HuH-7.5 (cell line): ENCODE results near the gene DPEP1.

Experiments
- DNase-seq: peaks from one replicate; pipeline ENCODE4 v3.0.0; 2011; ENCODE audit warnings: low spot score

DPEP1 gene

DNA sequence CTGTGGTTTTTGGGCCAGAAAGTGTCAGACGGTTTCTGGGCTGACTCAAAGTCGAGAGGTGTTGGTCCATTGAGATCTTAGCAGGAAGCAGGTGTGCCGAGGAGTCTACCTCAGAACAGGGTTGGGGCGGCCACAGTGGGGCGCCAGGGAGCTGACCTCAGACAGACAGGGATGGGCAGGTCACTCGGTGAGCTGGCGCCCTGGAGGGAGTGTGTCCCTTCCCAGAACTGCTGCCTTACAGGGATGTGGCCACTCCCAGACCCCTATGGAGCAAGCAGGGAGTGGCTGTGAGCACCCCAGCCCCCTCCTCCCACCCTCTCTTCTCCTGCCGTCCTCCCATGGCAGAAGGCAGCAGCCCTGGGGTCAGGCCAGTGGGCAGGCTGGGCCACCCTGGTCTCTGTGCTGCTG is 14.0 kb upstream of the DPEP1 start:
- DNase-seq, result peak; percentile 94

DNA sequence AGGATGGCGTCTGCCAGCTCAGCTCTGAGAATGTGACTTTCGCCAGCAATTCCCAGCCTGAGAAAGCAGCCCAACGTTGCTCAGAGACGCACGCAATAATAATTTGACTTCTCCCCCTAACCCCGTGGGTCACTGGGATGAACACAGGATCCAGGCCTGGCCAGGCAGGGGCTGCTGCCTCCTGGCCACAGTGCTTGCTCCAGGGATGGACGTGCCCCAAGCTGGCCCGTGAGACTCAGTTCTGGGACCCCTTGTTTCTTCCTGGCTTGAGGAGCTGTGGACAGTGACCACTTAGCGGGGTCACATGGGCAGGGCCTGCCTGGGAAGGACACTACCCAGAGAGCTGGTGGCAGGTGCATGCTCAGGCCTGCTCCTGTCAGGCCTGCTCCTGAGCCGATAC is 13.5 kb upstream of the DPEP1 start:
- no peak for DNase-seq

DNA sequence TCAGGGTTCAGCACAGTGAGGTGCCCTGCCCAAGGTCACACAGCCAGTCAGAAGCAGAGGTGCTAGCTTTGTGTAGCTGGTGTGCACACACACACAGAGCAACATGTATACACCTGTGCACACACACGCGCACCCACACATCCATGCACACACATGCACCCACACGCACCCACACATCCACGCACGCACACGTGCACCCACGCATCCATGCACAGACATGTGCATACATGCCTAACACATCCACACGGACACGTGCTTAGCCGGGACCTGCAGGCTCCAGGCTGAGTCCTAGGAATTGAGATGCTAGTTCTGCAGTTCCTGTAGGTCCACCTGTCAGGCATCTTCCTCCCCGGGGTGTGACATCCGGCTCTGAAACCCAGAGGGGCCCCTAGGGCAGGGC is 13.0 kb upstream of the DPEP1 start:
- DNase-seq, result no peak

DNA sequence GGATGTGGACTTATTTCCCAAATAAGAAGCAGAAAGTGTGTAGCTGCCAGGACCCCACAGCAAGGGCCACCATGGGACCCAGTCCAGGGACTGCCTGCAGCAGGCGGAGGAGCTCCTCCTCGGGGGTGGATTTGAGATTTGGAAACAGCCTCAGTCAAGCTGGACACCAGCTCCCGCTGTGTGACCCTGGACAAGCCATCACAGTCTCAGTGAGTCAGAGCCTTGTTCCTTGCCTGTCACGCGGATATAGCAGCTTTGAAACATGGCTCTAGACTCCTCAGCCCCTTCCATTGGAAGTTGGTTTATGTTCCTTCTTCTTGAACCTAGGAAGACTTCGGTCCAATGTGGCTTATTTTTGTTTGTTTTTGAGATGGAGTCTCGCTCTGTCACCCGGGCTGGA is 12.5 kb upstream of the DPEP1 start:
- DNase-seq, result no peak

DNA sequence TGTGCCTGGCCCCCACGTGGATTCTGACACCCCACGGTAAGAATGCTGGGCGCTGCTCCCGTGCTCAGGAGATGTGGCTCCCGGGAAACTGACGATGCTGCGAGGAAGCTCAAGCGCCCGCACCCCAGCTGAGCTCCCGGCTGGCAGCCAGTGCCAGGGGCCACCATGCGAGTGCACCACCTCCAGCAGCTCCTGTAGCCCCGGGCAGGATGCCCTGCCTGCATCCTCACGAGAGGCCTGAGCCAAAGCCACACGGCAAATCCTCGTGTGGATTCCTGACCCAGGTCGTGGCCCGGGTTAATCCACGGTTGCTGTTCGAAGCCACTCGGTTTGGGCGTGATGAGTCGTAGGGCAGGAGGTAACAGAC is 11.6 kb upstream of the DPEP1 start:
- no peak for DNase-seq

DNA sequence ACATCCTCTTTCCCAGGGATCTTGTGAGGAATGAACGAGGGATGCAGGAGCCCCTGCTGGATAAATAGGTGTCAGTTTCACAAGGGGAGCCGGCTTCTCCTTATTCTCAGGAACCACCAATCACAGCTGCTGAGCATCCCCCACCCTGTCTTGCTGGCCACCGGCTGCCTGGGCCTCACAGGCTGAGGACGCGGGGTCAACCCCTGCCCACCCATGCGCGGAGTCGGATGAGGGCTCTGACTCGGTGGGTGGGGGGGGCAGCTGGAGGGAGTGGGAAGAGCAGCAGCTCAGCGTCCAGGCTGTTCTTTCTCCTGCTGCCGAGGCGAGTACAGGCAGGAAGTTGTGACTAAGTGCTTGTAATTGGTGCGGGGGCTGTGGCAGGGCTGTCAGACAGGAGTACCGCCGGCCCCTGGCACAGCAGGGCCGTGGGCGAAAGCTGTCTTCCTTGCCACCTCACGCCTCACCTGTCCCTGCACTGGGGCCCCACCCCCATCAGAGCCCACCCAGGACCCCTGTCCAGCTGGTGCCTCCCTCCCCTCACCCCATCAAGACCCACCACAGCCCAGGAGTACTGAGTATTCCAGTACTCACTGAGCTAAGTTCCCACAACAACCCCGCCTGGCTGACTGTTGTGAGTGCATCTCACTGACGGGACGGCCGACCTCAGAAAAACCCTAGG is 11.0 kb upstream of the DPEP1 start:
- DNase-seq, result no peak

DNA sequence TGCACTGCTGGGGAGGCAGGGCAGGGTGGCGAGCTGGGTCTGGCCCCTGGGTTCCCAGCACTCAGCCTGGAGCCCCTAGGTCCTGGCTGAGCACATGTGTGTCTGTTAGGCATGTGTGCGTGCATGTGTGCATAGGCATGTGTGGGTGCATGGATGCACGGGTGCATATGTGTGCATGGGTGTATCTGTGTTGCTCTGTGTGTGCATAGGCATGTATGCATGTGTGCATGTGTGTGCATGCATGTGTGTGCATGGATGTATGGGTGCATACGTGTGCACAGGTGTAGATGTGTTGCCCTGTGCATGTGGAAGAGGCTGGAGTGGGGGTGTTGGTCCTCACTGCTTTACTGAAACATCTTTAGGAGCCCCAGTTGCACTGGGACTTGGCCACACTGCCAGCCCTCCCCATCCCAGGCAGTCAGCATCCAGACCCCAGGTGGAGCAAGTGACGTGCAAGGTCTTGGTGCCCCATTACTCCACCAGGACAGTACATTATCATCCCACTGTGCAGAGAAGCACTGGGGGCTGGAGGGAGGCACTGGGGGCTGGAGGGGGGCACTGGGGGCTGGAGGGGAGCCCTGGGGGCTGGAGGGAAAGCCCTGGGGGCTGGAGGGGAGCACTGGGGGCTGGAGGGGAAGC is 10.4 kb upstream of the DPEP1 start:
- DNase-seq, result no peak

DNA sequence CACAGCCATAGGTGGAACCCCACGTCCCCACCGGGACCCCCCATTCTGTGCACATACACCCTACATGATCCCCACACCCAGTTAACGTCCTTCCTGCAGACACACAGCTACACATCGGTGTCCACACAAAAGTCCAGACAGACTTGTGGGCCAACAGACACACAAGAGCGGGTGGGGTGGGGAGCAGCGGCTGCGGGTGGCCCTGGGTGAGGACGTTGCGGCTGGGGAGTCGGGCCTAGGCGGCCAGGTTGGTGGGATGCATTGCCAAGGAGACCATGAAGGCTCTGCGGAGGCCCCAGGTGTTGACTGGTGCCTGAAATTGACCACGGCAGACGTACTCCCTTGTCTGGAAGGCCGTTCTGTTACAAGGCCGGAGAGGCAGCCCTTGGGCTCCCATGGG is 8.7 kb upstream of the DPEP1 start:
- no peak for DNase-seq

DNA sequence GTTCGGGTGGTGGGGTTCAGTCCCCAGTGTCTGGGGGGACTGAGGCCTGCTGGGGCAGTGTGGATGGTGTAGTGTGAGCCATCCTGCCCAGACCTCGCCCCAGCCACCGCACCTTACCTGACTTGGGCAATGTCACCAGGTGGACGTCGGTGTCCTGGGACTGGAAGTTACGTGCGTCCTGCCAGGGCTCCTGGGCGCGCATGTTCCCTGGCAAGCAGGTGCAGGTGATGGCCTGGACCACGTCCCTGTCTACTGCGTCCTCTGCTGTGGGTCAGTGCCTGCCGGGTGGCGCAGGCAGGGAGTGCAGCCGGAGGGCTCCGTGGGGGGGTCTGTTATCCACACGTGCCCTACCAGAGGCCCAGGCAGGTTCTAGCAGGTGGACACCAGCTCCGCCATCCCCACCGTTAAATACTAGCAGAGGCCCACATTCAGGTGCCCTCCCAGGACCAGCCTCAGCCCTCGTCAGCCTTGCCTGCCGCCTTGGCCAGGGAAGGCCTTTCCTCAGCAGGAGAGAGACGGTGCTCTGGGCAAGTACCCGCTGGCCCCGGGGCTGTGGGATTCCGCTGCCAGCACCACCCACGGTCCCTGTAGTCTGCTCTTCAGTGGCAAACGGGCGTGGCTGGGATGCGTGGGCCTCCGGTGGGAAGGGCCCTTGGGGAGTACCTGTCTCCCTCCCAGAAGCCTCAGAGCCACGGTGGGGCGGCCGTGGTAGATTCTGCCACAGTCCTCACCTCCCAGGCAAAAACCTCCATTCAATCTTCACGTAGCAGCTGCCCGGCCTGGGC is 8.1 kb upstream of the DPEP1 start:
- no peak for DNase-seq

DNA sequence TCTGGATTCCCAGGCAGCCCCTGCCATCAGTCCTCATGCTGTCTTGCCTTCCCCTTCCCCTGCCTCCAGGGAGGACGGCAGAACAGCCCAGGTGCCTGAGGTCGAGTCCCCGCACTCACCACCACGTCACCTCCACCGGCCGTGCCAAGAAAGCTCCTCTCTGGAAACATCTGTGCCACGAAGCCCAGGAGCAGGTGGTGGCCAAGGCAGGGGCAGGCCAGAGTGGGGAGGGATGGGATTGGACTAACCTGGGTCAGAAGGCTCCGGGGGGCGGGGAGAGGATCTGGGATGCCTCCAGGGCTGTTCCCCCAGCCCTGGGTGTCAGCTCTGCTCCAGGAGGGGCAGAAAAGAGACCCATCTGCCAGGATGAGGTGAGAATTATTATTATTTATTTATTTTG is 7.4 kb upstream of the DPEP1 start:
- no peak for DNase-seq

DNA sequence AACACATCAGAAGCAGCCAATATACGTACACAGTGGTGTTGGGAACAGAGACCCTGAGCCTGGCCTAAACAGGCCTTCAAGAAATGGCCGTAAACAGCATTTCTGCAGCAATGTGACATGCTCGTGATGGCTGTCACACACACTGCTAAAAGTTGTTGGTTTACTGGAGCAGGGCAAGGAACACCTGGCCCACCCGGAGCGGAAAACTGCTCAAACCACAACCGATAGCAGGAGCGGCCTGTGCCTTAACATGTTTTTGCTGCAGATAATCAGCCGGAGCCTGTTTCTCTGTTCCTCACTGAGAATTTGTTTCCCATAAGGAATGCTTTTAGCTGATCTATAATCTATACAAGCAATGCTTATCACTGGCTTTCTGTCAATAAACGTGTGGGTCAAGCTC is 6.0 kb upstream of the DPEP1 start:
- DNase-seq, result no peak

DNA sequence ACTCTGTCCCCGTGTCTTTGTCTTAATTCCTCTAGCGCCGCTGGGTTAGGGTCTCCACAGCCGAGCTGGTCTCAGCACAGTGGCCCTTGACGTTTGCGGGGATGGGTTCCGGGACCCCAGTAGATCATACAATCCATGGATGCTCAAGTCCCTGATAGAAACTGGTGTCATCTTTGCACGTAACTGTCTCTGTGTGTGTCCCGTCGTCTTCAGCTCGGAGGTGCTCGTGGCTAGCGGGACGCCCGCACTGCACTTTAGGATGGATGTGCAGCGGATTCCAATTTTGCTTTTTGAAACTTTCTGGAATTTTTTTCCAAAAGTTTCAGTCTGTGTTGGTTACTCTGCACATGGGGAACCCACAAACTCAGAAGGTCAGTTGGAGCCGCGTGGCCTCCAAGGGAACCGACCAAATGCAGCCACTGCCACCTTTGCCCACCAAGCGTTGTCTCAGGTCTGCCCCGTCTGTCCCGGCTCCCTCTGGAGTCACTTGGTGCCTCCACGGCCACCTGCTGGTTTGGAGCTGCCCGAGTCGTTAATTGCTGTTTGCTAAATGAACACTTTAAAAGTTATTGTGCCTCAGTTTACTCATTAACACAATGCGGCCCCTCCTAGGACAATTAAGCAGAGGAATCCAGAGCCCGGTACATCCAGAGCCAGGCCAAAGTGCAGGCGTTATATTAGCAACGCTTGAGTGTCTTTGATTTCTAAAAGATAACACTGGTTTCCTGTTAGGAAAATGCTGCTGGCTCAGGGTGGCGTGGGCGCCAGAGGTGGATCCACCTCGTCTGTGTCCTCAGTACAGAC is 5.3 kb upstream of the DPEP1 start:
- peak; percentile 42 for DNase-seq

DNA sequence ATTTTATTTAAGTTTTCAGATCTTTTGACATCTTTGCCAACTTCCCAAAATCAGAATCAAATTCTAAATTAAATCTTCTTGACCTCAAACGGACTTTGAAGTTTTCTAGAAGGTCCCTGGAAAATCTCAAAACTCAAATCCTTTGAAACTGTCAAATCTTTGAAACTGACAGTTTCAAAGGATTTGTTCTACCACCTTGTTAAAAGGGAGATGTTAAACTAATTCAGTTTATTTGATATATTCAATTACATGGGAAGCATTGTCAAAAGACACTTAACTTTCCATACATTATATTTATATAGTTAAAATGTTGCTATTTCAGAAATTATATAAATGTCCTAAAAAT is 3.4 kb upstream of the DPEP1 start:
- no peak for DNase-seq

DNA sequence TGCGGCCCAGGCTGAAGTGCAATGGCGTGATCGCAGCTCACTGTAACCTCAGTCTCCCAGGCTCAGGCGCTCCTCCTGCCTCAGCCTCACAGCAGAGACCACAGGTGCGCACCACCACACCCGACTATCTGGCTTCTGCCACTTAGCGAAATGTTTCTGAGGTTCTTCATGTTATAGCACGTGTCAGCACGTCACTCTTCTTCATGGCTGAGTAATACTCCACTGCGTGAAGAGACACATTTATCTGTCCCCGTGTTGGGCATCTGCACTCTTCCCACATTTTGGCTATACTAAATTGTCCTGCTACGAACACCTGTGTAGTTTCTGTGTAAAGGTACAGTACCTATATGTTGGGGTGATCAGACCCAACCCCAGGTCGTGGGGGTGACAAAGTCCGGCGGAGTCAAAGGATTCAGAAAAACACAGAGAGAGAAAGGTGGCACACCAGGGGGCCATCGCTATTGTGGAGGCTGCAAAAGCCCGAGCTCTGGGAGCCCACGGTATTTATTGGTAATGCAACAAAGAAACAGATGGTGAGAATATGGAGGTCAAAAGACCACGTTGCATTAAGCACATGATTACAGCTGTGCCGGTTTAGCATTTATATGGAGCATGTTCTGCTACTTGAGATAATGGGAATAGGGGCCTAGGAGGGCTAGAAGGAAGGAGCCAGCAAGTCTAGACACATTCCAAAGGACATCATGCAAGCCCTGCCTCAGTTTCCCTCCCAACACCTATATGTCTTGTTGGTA is 851 bp upstream of the DPEP1 start:
- DNase-seq, result no peak

DNA sequence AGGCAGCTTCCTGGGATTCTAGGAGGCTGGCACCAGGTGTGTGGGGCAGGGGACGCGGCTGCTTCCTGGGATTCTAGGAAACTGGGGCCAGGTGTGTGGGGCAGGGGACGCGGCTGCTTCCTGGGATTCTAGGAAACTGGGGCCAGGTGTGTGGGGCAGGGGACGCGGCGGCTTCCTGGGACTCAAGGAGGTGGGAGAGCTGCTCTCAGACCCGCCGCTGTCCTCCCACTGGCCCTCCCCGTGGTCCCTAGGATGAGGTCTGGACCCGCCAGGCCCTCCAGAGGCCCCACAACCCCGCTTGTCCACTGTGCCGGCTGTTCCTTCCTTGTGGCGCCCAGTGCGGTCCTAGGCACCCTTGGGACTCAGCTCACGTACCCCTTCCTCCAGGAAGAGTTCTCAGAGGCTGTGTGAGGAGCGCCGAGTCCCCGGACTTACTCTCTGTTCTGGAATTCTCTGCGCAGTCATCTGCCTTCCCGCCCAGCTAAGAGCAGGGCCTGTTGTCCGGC is 565 bp downstream of the DPEP1 start:
- no peak for DNase-seq

DNA sequence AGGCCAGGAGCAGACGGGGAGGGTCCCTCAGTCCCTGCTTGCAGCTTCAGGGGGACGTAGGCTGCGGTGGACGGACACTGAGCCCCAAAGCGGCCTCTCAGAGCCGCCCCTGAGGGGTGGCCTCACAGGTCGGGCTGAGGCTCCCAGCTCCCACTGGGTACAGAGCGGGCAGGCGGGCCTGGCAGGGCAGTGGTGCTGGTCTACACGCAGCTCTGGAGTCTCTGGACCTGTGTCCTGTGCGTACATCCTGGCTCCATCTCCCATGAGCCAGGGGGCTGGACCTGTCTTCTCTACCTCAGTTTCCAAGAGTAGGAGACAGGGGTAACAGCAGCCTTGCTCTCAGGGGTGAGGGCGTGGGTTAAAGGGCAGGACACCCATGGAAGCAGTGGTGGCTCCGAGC is 1.7 kb downstream of the DPEP1 start:
- DNase-seq, result no peak

DNA sequence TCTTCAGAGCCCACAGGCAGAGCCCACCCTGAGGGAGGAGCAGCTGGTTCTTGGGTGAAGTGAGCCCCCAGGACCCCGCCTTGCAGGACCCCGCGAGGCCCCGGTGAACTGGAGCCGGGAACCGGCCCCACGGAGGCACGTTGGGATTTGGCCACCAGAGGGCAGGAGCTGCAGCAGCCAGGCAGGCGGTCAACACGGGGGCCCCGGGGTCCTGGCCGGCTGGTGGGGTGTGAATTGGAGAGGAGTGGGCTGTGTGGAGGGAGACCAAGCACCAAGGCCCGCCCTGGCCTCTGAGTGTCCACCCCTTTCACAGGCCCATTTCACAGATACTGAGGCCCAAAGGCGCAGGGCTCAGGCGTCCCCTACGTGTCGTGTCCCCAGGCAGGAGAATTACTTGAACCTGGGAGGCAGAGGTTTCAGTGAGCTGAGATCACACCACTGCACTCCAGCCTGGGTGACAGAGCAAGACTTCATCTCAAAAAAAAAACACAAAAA is 2.2 kb downstream of the DPEP1 start:
- DNase-seq, result peak; percentile 77

DNA sequence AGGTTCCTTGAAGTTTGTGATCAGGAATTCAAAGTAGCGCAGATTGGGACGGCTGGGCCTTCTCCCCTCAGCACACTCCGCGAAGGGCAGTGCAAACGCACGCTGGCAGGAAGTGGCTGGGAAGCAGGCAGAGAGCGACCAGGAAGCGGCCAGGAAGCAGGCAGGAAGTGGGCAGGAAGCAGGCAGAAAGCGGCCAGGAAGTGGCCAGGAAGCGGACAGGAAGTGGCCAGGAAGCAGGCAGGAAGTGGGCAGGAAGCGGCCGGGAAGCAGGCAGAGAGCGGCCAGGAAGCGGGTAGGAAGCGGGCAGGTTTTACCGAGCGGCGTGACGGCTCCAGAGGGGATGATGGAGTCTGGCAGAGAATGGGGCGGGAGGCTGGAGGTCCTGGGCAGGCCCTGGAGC is 3.2 kb downstream of the DPEP1 start:
- DNase-seq, result no peak

DNA sequence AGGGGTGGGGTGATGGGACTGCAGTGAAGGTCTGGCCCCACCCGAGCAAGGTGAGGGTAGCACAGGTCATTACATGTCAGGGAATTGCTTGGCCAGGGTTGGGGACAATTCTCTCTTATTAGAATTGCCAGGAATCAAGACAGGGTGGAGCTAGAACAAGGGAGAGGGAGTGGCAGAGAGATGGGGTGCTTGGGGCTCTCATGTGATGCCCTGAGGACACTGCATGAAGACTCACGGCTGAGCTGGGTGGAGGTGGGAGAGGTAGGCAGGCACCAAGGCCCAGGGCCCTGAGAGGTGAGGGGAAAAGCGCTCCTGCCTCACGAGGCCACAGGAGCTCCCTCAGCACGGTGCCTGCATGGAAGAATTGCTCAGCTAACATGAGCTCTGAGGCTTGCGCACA is 3.6 kb downstream of the DPEP1 start:
- DNase-seq, result no peak

DNA sequence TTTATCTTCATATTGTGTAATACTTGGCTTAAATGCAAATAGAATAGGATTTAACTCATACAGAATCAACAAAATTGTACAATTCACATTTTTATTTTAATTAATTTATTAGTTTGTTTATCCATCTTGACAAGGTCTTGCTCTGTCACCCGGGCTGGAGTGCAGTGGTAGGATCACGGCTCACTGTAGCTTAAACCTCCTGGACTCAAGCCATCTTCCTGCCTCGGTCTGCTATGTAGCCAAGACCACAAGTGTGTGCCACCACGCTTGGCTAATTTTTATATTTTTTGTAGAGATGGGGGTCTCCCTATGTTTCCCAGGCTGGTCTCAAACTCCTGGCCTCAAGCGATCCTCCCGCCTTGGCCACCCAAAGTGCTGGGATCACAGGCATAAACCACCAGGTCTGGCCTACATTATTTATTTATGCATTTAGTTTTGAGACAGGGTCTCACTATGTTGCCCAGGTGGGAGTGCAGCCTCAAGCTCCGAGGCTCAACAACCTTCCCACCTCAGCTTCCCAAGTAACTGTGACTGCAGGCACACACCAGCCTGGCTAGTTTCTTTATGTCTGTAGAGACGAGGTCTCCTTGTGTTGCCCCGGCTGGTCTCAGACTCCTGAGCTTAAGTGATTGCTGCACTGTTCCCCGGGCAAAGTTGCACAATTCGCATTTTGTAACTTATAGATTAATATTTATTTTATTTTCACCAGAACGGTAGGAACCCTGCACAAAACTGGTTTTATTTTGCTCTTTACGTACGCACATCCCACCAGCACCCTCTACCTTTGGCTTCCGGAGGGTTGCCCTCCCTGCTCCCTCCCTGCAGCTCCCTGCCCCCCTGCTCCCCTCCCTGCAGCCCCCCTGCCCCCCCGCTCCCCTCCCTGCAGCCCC is 4.9 kb downstream of the DPEP1 start:
- DNase-seq, result no peak

DNA sequence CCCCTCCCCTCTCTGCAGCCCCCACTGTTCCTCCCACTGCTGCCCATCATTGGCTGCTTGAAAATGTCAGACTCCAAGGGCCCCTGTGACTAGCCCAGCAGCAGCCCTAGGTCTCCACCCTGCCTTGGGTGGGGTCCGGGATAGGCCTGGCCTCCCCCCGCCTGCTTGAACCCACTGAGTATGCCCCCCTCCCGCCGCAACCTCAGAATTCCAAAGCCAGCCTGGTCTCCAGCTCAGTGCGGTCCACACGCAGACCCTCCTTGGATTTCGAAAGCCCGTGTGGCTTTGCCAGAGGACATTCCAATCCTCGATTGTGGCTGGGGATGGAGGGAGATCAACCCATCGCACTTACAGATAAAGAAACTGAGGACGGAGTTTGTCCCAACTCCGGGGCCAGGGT is 6.4 kb downstream of the DPEP1 start:
- no peak for DNase-seq
